Esophagus muscularis mucosa (tissue), 4 donors: Measurements from ENCODE around the gene COMTD1. TPM values are rescaled to one million over a fixed set of nuclear protein-coding genes. Genes with fewer than 3 reads are reported as not detected.

Experiments used
- DNase-seq: peaks from one replicate; pipeline ENCODE4 v3.0.0-alpha.2; 2017; ENCODE audit errors: extremely low spot score
- H3K27ac ChIP-seq, 4 donors: fragments of 200-600 bp; sonication (generic); replicated peaks in 1 of 4; 1 replicate in 3 of 4; 2 replicates in 1 of 4; pipeline ENCODE4 v1.5.1; 2016 to 2019; ENCODE audit warnings: mild to moderate bottlenecking in 1 of 4
- H3K27me3 ChIP-seq, 4 donors: fragments of 200-600 bp; sonication (generic); one replicate each; pipeline versions ENCODE4 v1.5.1 to v1.6.0; 2016 to 2019
- H3K36me3 ChIP-seq, 4 donors: fragments of 200-600 bp; sonication (generic); one replicate each; pipeline ENCODE4 v1.5.1; 2016 to 2019
- H3K4me1 ChIP-seq, 4 donors: fragments of 200-600 bp; sonication (generic); one replicate each; pipeline ENCODE4 v1.5.1; 2016 to 2019
- H3K4me3 ChIP-seq, 4 donors: fragments of 200-600 bp; sonication (generic); 1 replicate in 2 of 4; 2 replicates in 2 of 4; pipeline ENCODE4 v1.5.1; 2016 to 2019; ENCODE audit warnings: mild to moderate bottlenecking in 4 of 4, moderate library complexity in 1 of 4
- H3K9me3 ChIP-seq, 4 donors: fragments of 200-600 bp; sonication (generic); 1 replicate in 3 of 4; 2 replicates in 1 of 4; pipeline ENCODE4 v1.5.1; 2016 to 2019
- EP300 ChIP-seq: sonication (generic); formaldehyde crosslinking; IDR thresholded peaks from one replicate; pipeline ENCODE4 v1.6.1; 2017; ENCODE audit warnings: antibody characterized with exemption
- POLR2A ChIP-seq: fragments of 450-650 bp; IDR thresholded peaks from one replicate; pipeline ENCODE4 v1.6.1; 2017; ENCODE audit warnings: antibody characterized with exemption, moderate library complexity, mild to moderate bottlenecking, low read depth
- POLR2AphosphoS5 ChIP-seq, 2 donors: sonication (generic); formaldehyde crosslinking; IDR thresholded peaks; one replicate each; pipeline ENCODE4 v1.6.1; 2017; ENCODE audit warnings: antibody characterized with exemption in 2 of 2
- WGBS: methylation state at CpG from one replicate; pipeline ENCODE4 v1.1.5; 2018; 5-methylcytosine and 5-hydroxymethylcytosine counted together
- intact Hi-C: fragments of 100-400 bp; cut with DNase I; formaldehyde crosslinking; loops from one replicate; pipeline ENCODE4 v1.15.1; 2023
- total RNA-seq, 4 donors: library from RNA; depleted of rRNA; stranded (reverse); fragments of >200 nt; gene quantifications; one replicate each; pipeline versions ENCODE4 v1.1.0 to v1.2.1, GENCODE V29; 2016
- TF ChIP-seq, protein P1 (sequence below), 3 experiments: fragments of 200-600 bp in 2 of 3; fragments of 450-650 bp in 1 of 3; sonication (generic) in 2 of 3; IDR thresholded peaks; one replicate each; pipeline ENCODE4 v1.5.1; 2017 to 2019; ENCODE audit warnings: antibody characterized with exemption in 3 of 3, mild to moderate bottlenecking in 2 of 3, moderate library complexity in 1 of 3

COMTD1 gene
- total RNA-seq: 10 to 100 TPM; 23.7 to 44.5 (median 28.1) TPM

DNA sequence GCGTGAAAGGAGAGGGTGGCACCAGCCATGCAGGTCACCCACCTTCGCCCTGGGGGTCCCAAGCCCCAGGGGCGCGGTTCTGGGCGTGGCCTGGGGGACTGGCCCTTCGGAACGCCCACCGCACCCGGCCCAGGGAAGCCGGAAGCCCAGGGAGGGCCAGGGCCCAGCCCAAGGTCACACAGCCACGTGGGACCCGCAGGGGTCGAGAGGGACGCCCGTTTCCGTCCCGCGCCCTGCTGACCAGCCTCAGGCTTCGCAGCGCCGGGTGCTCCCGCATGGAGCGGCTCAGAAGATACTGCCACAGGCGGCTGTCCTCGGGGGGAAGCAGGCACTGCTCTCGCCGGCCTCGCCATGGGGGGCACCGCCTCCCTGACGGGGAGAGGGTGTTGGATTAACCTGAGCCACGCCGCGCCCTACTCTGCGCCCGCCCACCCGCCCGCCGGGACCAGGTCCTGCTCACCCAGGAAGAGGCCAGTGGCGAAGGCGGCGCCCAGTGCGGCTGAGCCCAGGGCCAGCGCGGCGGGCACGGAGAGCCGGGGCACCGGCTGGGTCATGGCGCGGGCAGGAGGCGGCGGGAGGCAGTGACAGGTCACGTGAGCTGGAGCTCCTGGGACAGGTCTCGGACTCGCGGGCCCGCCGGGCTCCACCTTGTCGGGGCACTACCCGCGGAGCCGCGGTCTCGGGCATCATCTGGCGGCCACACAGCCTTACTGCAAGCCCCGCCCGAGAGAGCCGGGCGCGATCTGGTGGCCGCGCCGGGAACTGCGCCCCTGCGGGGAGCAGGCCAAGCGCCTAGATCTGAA is at the start of gene COMTD1:
Gene COMTD1 (minus strand): TSS at position 583 of the 803 bp plus-strand sequence. CDS start 29 bp downstream, at position 554.
- Histone ChIP-seq H3K27ac (peak within 1 kb of the TSS; percentile 83 to 93 (median 89)), H3K4me3 (peak within 1 kb of the TSS; percentile 83 to 98 (median 89)), H3K27me3 (no peaks in the 10 kb centered on the region), H3K36me3 (peaks cover 6 to 27% (median 19%) of the 10 kb centered on the region in 4 donors), H3K4me1 (peaks cover 8 to 35% (median 28%) of the 10 kb centered on the region in 4 donors), H3K9me3 (no peaks in the 10 kb centered on the region)
- intact Hi-C loops: loop anchor here (5.0 kb wide), 1 partner anchor 993 kb away; no protein-coding TSS in a partner anchor
- WGBS: 0% methylated on average over 37 of the region's 76 CpGs
- DNase-seq: peak; percentile 96
- no peak for TF ChIP-seq EP300
- TF ChIP-seq, protein P1, sequence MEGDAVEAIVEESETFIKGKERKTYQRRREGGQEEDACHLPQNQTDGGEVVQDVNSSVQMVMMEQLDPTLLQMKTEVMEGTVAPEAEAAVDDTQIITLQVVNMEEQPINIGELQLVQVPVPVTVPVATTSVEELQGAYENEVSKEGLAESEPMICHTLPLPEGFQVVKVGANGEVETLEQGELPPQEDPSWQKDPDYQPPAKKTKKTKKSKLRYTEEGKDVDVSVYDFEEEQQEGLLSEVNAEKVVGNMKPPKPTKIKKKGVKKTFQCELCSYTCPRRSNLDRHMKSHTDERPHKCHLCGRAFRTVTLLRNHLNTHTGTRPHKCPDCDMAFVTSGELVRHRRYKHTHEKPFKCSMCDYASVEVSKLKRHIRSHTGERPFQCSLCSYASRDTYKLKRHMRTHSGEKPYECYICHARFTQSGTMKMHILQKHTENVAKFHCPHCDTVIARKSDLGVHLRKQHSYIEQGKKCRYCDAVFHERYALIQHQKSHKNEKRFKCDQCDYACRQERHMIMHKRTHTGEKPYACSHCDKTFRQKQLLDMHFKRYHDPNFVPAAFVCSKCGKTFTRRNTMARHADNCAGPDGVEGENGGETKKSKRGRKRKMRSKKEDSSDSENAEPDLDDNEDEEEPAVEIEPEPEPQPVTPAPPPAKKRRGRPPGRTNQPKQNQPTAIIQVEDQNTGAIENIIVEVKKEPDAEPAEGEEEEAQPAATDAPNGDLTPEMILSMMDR (IDR thresholded peaks at IDR 0.05): peak in 2 of 3 experiments; percentile 100
- TF ChIP-seq POLR2AphosphoS5 (IDR thresholded peaks at IDR 0.05): peak; percentile 56 to 75
- no peak for TF ChIP-seq POLR2A

DNA sequence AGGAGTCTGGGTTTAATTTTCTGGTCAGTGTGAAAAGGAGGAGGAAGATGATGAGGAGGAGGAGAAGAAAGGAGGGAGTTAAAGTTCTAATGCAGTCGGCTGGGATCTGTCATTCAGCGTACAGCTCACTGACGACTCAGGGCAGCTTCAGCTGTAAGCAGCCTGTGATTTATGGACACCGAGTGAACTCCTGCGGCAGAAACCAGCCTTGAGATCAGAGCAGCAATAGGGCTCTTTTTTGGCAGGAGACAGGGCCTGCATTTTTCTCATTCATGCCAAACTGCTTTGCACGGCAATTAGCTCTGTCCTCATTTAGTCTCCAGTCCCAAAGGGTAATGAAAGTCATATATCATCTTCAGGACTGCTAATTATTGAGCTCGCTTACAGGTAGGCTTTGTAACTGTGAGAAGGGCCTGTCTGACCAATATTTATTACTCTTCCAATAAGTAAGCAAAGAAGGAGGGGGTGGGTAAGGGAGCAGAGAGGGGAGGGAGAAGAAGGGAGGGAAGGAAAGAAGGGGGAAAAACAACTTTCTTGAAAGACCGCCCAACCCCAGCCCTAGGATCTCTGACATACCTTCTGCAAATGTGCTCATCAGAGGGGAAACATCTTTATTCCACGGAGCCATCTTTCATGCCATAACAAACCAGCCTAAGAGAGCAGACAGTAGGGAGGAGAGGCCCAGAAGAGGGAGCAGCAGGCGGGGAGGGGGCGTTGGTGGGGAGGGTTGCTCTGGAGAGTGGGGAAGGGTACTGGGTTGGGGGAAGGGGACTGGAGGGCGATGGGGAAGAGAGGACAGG is 48.1 kb upstream of the COMTD1 start:
- no peaks in the 10 kb centered on the region for H3K36me3 ChIP-seq
- peak; percentile 74 for DNase-seq
- H3K4me1 ChIP-seq: peaks cover 15 to 31% (median 18%) of the 10 kb centered on the region in 4 donors
- H3K4me3 ChIP-seq: peak overlapping the region in 1 of 4 donors; percentile 18
- peak; percentile 34 to 49 for TF ChIP-seq POLR2AphosphoS5 (IDR thresholded peaks at IDR 0.05)
- TF ChIP-seq, protein P1 (IDR thresholded peaks at IDR 0.05): no peak
- H3K9me3 ChIP-seq: no peaks in the 10 kb centered on the region
- intact Hi-C loops: no loop called here
- peak overlapping the region; percentile 44 to 72 (median 68) for H3K27ac ChIP-seq
- WGBS: 29% methylated on average over 12 of the region's 12 CpGs
- no peaks in the 10 kb centered on the region for H3K27me3 ChIP-seq

DNA sequence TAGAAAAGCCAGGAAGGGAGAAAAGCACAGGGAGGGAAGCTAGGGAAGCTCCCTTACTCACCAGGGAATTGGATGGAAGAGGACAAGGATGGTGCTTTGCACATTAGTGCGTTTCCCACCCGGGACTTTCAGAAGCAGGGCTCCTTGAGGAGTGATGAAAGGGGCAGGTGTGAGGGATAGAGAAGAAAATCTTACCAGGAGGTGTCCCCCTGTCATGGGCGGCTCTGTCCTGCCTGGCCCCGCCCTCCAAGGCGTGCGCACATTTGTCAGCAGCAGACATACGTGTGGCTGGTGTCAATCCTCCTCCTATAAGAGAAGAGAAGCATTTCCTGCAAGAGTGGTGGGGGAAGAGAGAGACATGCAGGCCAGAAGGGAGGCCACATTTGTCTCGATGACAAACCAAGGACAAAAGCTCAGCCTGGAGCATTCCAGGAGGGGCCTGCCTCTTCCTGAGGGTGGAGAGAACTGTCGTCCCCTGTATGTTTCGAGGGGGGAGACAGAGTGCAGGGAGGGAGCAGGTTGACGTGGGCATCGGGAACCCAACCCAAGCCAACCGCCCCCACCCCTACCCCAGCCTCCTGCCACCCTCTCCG is 47.4 kb upstream of the COMTD1 start:
- H3K27me3 ChIP-seq: no peaks in the 10 kb centered on the region
- peak overlapping the region in 1 of 4 donors; percentile 18 for H3K4me3 ChIP-seq
- no peak for TF ChIP-seq POLR2AphosphoS5 (IDR thresholded peaks at IDR 0.05)
- no peak for TF ChIP-seq EP300
- TF ChIP-seq POLR2A: no peak
- TF ChIP-seq, protein P1 (IDR thresholded peaks at IDR 0.05): no peak
- peaks cover 15 to 31% (median 18%) of the 10 kb centered on the region in 4 donors for H3K4me1 ChIP-seq
- intact Hi-C loops: no loop called here
- peak overlapping the region; percentile 44 to 72 (median 68) for H3K27ac ChIP-seq
- 46% methylated on average over 14 of the region's 14 CpGs for WGBS
- no peaks in the 10 kb centered on the region for H3K9me3 ChIP-seq
- no peaks in the 10 kb centered on the region for H3K36me3 ChIP-seq
- DNase-seq: peak; percentile 62

DNA sequence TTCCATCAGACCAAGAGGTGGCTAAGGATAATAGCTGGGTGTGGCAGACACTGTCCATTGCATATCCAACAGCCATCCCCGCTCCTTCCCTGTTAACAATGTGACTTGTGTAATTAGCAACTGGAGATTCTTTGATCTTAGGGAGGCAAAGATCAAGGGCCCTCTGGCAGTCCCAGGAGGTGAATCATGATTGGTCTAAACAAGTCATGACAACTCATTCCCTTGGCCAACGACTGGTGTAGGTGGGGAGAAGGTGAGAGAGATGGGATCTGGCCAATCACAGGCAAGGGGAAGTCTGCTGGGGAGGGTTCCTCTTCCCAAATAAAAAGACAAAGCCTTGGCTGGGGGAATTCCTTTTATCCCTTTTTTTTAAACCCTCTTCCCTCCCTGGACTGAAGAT is 46.2 kb upstream of the COMTD1 start:
- TF ChIP-seq POLR2AphosphoS5 (IDR thresholded peaks at IDR 0.05): no peak
- TF ChIP-seq POLR2A: no peak
- TF ChIP-seq, protein P1 (IDR thresholded peaks at IDR 0.05): no peak
- TF ChIP-seq EP300: no peak
- Histone ChIP-seq H3K9me3 (no peaks in the 10 kb centered on the region), H3K4me3 (no peak overlapping the region), H3K27ac (no peak overlapping the region), H3K27me3 (no peaks in the 10 kb centered on the region), H3K36me3 (no peaks in the 10 kb centered on the region), H3K4me1 (peaks cover 15 to 22% (median 18%) of the 10 kb centered on the region in 4 donors)
- intact Hi-C loops: no loop called here
- 76% methylated on average over 2 of the region's 2 CpGs for WGBS
- DNase-seq: no peak
